T-cell (primary cell): ENCODE data around the gene KRTAP12-2. TPM values are rescaled to one million over a fixed set of nuclear protein-coding genes. Genes with fewer than 3 reads are reported as not detected.

Experiments
- ATAC-seq, 4 experiments: fragments of 200-7000 bp in 3 of 4; fragments of 150-1000 bp in 1 of 4; cut with Tn5 transposase; replicated peaks in 1 of 4; 1 replicate in 3 of 4; 2 replicates in 1 of 4; pipeline ENCODE4 v1.10.0; 2021; ENCODE audit warnings: moderate library complexity in 3 of 4, mild to moderate bottlenecking in 2 of 4, moderate number of reproducible peaks in 1 of 4
- CTCF ChIA-PET, 2 donors: fragments of 300-600 bp; sonication (Branson Sonifier 250); formaldehyde crosslinking; loops; one replicate each; lab custom pipeline; 2022; ENCODE audit warnings: antibody characterized with exemption in 2 of 2; lab: Charles Lee
- POLR2A ChIA-PET, 2 donors: fragments of 300-600 bp; sonication (Branson Sonifier 250); formaldehyde crosslinking; loops; one replicate each; lab custom pipeline; 2022; ENCODE audit warnings: antibody characterized with exemption in 2 of 2; lab: Charles Lee
- DNase-seq, 35 experiments: peaks; one replicate each; pipeline versions ENCODE4 v3.0.0 to v3.0.0-alpha.2; 2013 to 2023
- H3K27ac ChIP-seq: one replicate; pipeline ENCODE4 v1.5.1; 2013; ENCODE audit warnings: low read length
- H3K27me3 ChIP-seq, 2 experiments: replicated peaks in 1 of 2; 1 replicate in 1 of 2; 2 replicates in 1 of 2; pipeline versions ENCODE4 v1.6.1 to v1.7.0; 2013; ENCODE audit warnings: low read length in 1 of 2, mixed read lengths in 1 of 2; ENCODE audit not compliant: control insufficient read depth in 2 of 2, insufficient read depth in 2 of 2; ENCODE audit errors: extremely low read depth in 1 of 2
- H3K36me3 ChIP-seq, 2 donors: 1 replicate in 1 of 2; 2 replicates in 1 of 2; pipeline versions ENCODE4 v1.6.1 to v1.7.0; 2013; ENCODE audit warnings: low read length in 1 of 2; ENCODE audit not compliant: control insufficient read depth in 2 of 2, insufficient read depth in 1 of 2; ENCODE audit errors: extremely low read depth in 1 of 2
- H3K4me1 ChIP-seq, 2 experiments: 1 replicate in 1 of 2; 2 replicates in 1 of 2; pipeline versions ENCODE4 v1.6.1 to v1.7.0; 2013; ENCODE audit warnings: low read length in 2 of 2, mixed read lengths in 1 of 2; ENCODE audit not compliant: insufficient read depth in 2 of 2, control insufficient read depth in 1 of 2; ENCODE audit errors: extremely low read depth in 1 of 2
- H3K4me3 ChIP-seq, 2 donors: 1 replicate in 1 of 2; 2 replicates in 1 of 2; pipeline versions ENCODE4 v1.5.1 to v1.7.0; 2013; ENCODE audit warnings: mild to moderate bottlenecking in 2 of 2, low read length in 1 of 2, moderate library complexity in 1 of 2; ENCODE audit not compliant: control insufficient read depth in 1 of 2; ENCODE audit errors: extremely low read depth in 1 of 2
- H3K9me3 ChIP-seq: 2 replicates; pipeline ENCODE4 v1.7.0; 2013
- H3K27ac Mint-ChIP-seq, 2 donors: one replicate each; pipeline ENCODE4 v1.8.0; 2020 to 2021; ENCODE audit warnings: mild to moderate bottlenecking in 2 of 2, mixed read lengths in 2 of 2
- H3K27me3 Mint-ChIP-seq, 2 donors: one replicate each; pipeline ENCODE4 v1.8.0; 2021 to 2022; ENCODE audit warnings: mixed read lengths in 2 of 2
- H3K36me3 Mint-ChIP-seq: one replicate; pipeline ENCODE4 v1.8.0; 2021; ENCODE audit warnings: mixed read lengths
- H3K4me1 Mint-ChIP-seq, 3 donors: one replicate each; pipeline ENCODE4 v1.8.0; 2020 to 2022; ENCODE audit warnings: mixed read lengths in 3 of 3, mild to moderate bottlenecking in 1 of 3
- H3K4me3 Mint-ChIP-seq, 3 donors: one replicate each; pipeline ENCODE4 v1.8.0; 2020 to 2022; ENCODE audit warnings: mild to moderate bottlenecking in 3 of 3, mixed read lengths in 3 of 3, moderate library complexity in 3 of 3
- H3K9me3 Mint-ChIP-seq, 3 donors: one replicate each; pipeline ENCODE4 v1.8.0; 2020 to 2022; ENCODE audit warnings: mixed read lengths in 3 of 3
- WGBS: methylation state at CpG from one replicate; pipeline ENCODE4 v1.1.5; 2013; ENCODE audit warnings: missing lambda C conversion rate; ENCODE audit not compliant: insufficient coverage; 5-methylcytosine and 5-hydroxymethylcytosine counted together
- total RNA-seq, 35 experiments: library from RNA in 6 of 35; stranded (reverse) in 6 of 35; fragments of 120-200 nt in 1 of 35; gene quantifications; one replicate each; pipeline versions ENCODE4 v1.2.1 to v1.2.4 and lab custom pipeline; 2013 to 2026

Gene KRTAP12-2
- total RNA-seq, 5 donors from 2014 or later (not counting 1 experiment from before 2014, with no cell fraction given): not detected

DNA sequence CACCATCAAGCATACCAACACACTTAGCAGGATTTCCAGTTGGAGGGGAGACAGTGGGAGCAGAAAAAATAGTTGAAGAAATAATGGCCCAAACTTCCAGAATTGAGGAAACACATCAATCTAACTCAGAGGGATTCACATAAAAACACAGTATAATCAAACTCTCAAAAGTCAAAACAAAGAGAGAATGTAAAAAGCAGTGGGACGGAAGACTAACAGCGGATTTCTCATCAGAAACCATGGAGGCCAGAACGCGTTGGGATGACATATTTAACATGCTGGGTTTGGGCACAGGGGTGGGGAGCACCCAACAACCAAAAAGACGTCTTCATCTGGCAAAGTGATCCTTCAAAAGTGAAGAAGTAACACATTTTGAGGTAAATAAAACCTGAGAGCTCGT is 46.8 kb downstream of the KRTAP12-2 start:
- POLR2A ChIA-PET: no interaction called here

DNA sequence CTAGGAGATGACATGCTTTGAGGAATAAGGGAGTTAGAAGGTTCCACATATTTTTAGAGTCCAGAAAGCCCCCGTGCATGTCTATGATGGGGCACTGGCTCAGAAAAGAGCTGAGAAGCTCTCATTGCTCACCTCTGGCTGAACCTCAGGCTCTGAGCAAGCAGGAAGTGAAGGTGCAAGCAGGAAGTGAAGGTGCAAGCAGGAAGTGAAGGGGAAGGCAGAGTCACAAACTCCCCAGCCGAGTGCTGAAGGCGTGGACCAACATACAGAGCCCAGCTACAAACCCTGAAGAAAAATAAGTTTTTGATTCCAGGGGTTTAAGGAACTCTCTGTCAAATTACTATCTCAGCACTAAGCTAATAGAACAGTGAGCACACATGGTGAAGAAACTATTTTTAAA is 47.8 kb downstream of the KRTAP12-2 start:
- Histone ChIP-seq H3K4me3 (peak overlapping the region in 1 of 2 donors; percentile 10), H3K27me3 (peaks cover 0 to 9% of the 10 kb centered on the region in 2 experiments), H3K9me3 (peaks cover 7% of the 10 kb centered on the region), H3K36me3 (no peaks in the 10 kb centered on the region), H3K4me1 (peaks cover 17 to 43% of the 10 kb centered on the region in 2 experiments), H3K27ac (peak overlapping the region; percentile 82)
- Mint-ChIP-seq H3K4me1 (peaks cover 46 to 62% (median 55%) of the 10 kb centered on the region in 3 donors), H3K27me3 (no peaks in the 10 kb centered on the region), H3K27ac (peak overlapping the region; percentile 95 to 98), H3K4me3 (peak overlapping the region; percentile 11 to 74 (median 47)), H3K36me3 (peaks cover 31% of the 10 kb centered on the region), H3K9me3 (peaks cover 32 to 37% (median 33%) of the 10 kb centered on the region in 3 donors)
- ChIA-PET POLR2A (interaction anchor here in 1 of 2 donors (0.5 to 1.1 kb wide), 2 partner anchors 39 to 175 kb away, joined by 4 read pairs; partner anchors contain the start of gene KRTAP12-3), CTCF (interaction anchor here (0.5 to 1.6 kb wide), 9 partner anchors 10 to 126 kb away, joined by 3 to 10 read pairs (median 3); partner anchors contain the start of genes KRTAP12-3 (in 1 of the 2) and KRTAP12-4 (in 1 of the 2))
- peak; percentile 97 to 100 (median 100) for ATAC-seq
- 0% methylated on average over 1 of the region's 3 CpGs for WGBS
- peak; percentile 43 to 81 (median 60) for DNase-seq

More for the DNA sequence above, 46.8 kb downstream of the KRTAP12-2 start:
- WGBS: 96% methylated on average over 4 of the region's 6 CpGs
- peaks cover 39 to 45% (median 41%) of the 10 kb centered on the region in 3 donors for H3K9me3 Mint-ChIP-seq
- H3K36me3 Mint-ChIP-seq: peaks cover 34% of the 10 kb centered on the region
- peaks cover 46 to 56% (median 52%) of the 10 kb centered on the region in 3 donors for H3K4me1 Mint-ChIP-seq
- peak overlapping the region; percentile 95 to 98 for H3K27ac Mint-ChIP-seq
- no peak for ATAC-seq
- no peaks in the 10 kb centered on the region for H3K27me3 Mint-ChIP-seq
- Histone ChIP-seq H3K4me1 (peaks cover 17 to 43% of the 10 kb centered on the region in 2 experiments), H3K27ac (peak overlapping the region; percentile 82), H3K9me3 (peaks cover 7% of the 10 kb centered on the region), H3K36me3 (no peaks in the 10 kb centered on the region), H3K27me3 (peaks cover 0 to under 1% of the 10 kb centered on the region in 2 experiments), H3K4me3 (no peak overlapping the region)
- H3K4me3 Mint-ChIP-seq: peak overlapping the region in 1 of 3 donors; percentile 74
- CTCF ChIA-PET: interaction anchor here in 1 of 2 donors (1.3 to 1.6 kb wide), 2 partner anchors 38 to 49 kb away, joined by 3 to 10 read pairs; partner anchors contain the start of gene KRTAP12-3
- no peak for DNase-seq

- H3K9me3 Mint-ChIP-seq: peaks cover 28 to 33% (median 29%) of the 10 kb centered on the region in 3 donors
- Histone ChIP-seq H3K4me3 (peak overlapping the region in 1 of 2 donors; percentile 10), H3K4me1 (peaks cover 17 to 43% of the 10 kb centered on the region in 2 experiments), H3K36me3 (no peaks in the 10 kb centered on the region), H3K27me3 (peaks cover 0 to 9% of the 10 kb centered on the region in 2 experiments), H3K9me3 (peaks cover 7% of the 10 kb centered on the region), H3K27ac (peak overlapping the region; percentile 82)
- H3K27ac Mint-ChIP-seq: peak overlapping the region; percentile 95 to 98
- ChIA-PET POLR2A (interaction anchor here in 1 of 2 donors (1.1 kb wide), 1 partner anchor 39 kb away, joined by 4 read pairs; the partner anchor contains the start of gene KRTAP12-3), CTCF (interaction anchor here (0.5 to 1.6 kb wide), 7 partner anchors 10 to 76 kb away, joined by 3 to 10 read pairs (median 3); partner anchors contain the start of genes KRTAP12-3 (in 1 of the 2) and KRTAP12-4 (in 1 of the 2))
- peak; percentile 30 to 63 (median 40) for ATAC-seq
- no CpG with 5 or more reads among the region's 4 CpGs for WGBS
- peaks cover 46 to 62% (median 55%) of the 10 kb centered on the region in 3 donors for H3K4me1 Mint-ChIP-seq
- peak overlapping the region; percentile 11 to 74 (median 47) for H3K4me3 Mint-ChIP-seq
- DNase-seq: peak in 5 of 35 experiments; percentile 4 to 39 (median 10)
- H3K27me3 Mint-ChIP-seq: no peaks in the 10 kb centered on the region
- H3K36me3 Mint-ChIP-seq: peaks cover 30% of the 10 kb centered on the region
Measured at GRCh38 chr21:44618504-44618903, 48.2 kb downstream of the KRTAP12-2 start.

- H3K27ac ChIP-seq: peak overlapping the region; percentile 82
- Mint-ChIP-seq H3K27ac (peak overlapping the region; percentile 66 to 95), H3K27me3 (no peaks in the 10 kb centered on the region), H3K4me1 (peaks cover 46 to 62% (median 58%) of the 10 kb centered on the region in 3 donors), H3K9me3 (peaks cover 15 to 20% (median 17%) of the 10 kb centered on the region in 3 donors), H3K36me3 (peaks cover 18% of the 10 kb centered on the region), H3K4me3 (peak overlapping the region in 1 of 3 donors; percentile 46)
- POLR2A ChIA-PET: no interaction called here
- 89% methylated on average over 7 of the region's 8 CpGs for WGBS
- CTCF ChIA-PET: no interaction called here
- ATAC-seq: no peak
- peaks cover 17 to 43% of the 10 kb centered on the region in 2 experiments for H3K4me1 ChIP-seq
- no peak overlapping the region for H3K4me3 ChIP-seq
- DNase-seq: no peak
- H3K36me3 ChIP-seq: no peaks in the 10 kb centered on the region
- peaks cover 6% of the 10 kb centered on the region for H3K9me3 ChIP-seq
- H3K27me3 ChIP-seq: peaks cover 0 to 9% of the 10 kb centered on the region in 2 experiments
Measured at GRCh38 chr21:44617071-44617501, 49.6 kb downstream of the KRTAP12-2 start.

DNA sequence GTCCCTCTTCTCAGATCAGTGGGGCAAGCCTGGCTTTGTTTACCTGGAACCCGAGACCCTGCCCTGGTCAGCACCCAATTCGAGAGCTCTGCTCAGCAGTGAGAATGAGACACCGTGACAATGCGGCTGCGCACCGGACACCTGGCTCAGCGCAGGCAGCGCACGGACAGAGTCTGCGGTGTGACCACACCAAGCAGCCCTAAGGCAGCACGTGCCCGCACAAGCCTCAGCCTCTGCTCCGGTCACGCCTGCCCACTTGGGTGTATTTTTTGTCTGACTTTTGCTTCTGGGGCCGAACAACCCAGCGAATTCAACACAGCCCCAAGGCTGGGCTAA is 50.2 kb downstream of the KRTAP12-2 start:
- Histone ChIP-seq H3K9me3 (peaks cover 6% of the 10 kb centered on the region), H3K4me3 (no peak overlapping the region), H3K36me3 (no peaks in the 10 kb centered on the region), H3K27ac (no peak overlapping the region), H3K4me1 (peaks cover 17 to 43% of the 10 kb centered on the region in 2 experiments), H3K27me3 (peaks cover 0 to 9% of the 10 kb centered on the region in 2 experiments)
- peak overlapping the region; percentile 31 to 71 for H3K27ac Mint-ChIP-seq
- ChIA-PET POLR2A (interaction anchor here in 1 of 2 donors (0.5 kb wide), 1 partner anchor 35 kb away, joined by 3 read pairs; no protein-coding TSS in a partner anchor), CTCF (interaction anchor here in 1 of 2 donors (0.6 kb wide), 1 partner anchor 81 kb away, joined by 6 read pairs; no protein-coding TSS in a partner anchor)
- H3K4me3 Mint-ChIP-seq: peak overlapping the region in 2 of 3 donors; percentile 6 to 46
- H3K4me1 Mint-ChIP-seq: peaks cover 46 to 62% (median 58%) of the 10 kb centered on the region in 3 donors
- peaks cover 15 to 21% (median 17%) of the 10 kb centered on the region in 3 donors for H3K9me3 Mint-ChIP-seq
- 92% methylated on average over 16 of the region's 16 CpGs for WGBS
- peaks cover 18% of the 10 kb centered on the region for H3K36me3 Mint-ChIP-seq
- DNase-seq (no peak), ATAC-seq (no peak)
- H3K27me3 Mint-ChIP-seq: no peaks in the 10 kb centered on the region
